Type B pancreatic cell (in vitro differentiated cells): ENCODE results near the gene PLEKHG4. TPM values are rescaled to one million over a fixed set of nuclear protein-coding genes. Genes with fewer than 3 reads are reported as not detected.
A peak's percentile ranks its signal among the peaks of the same experiment; 100 is the strongest.

Source experiments
- DNase-seq: peaks from one replicate; pipeline ENCODE4 v3.0.0; 2021; ENCODE audit warnings: mixed read lengths; ENCODE audit not compliant: unreplicated experiment; ENCODE audit errors: extremely low spot score
- H3K27ac Mint-ChIP-seq: 2 replicates; pipeline ENCODE4 v1.8.0; 2021; ENCODE audit warnings: mild to moderate bottlenecking, mixed read lengths
- H3K27me3 Mint-ChIP-seq: 2 replicates; pipeline ENCODE4 v1.8.0; 2021; ENCODE audit warnings: mixed read lengths
- H3K36me3 Mint-ChIP-seq: 2 replicates; pipeline ENCODE4 v1.8.0; 2021; ENCODE audit warnings: mixed read lengths
- H3K4me1 Mint-ChIP-seq: one replicate; pipeline ENCODE4 v1.8.0; 2021; ENCODE audit warnings: mixed read lengths; ENCODE audit not compliant: unreplicated experiment
- H3K4me3 Mint-ChIP-seq: 2 replicates; pipeline ENCODE4 v1.8.0; 2021; ENCODE audit warnings: mild to moderate bottlenecking, mixed read lengths
- H3K9me3 Mint-ChIP-seq: 2 replicates; pipeline ENCODE4 v1.8.0; 2021; ENCODE audit warnings: mixed read lengths
- CTCF ChIP-seq: fragments of 200-600 bp; sonication (generic); conservative IDR thresholded peaks from 2 replicates; pipeline ENCODE4 v1.5.0; 2021; ENCODE audit warnings: antibody characterized with exemption, mild to moderate bottlenecking
- total RNA-seq: library from RNA; stranded (reverse); gene quantifications from 2 replicates; pipeline ENCODE4 v1.2.1, GENCODE V29; 2021; ENCODE audit warnings: low replicate concordance

The PLEKHG4 gene
- total RNA-seq, 1 donor from 2014 or later, result 3.8 TPM

GRCh38 chr16:67259705-67260104, 19.6 kb upstream of the PLEKHG4 start:
- TF ChIP-seq CTCF, result no peak
- H3K4me3 Mint-ChIP-seq, result no peak overlapping the region
- DNase-seq, result no peak
- H3K36me3 Mint-ChIP-seq, result no peaks in the 10 kb centered on the region
- no peaks in the 10 kb centered on the region for H3K9me3 Mint-ChIP-seq
- peak overlapping the region; percentile 36 for H3K27ac Mint-ChIP-seq
- peaks cover 9% of the 10 kb centered on the region for H3K4me1 Mint-ChIP-seq
- H3K27me3 Mint-ChIP-seq, result peaks cover 23% of the 10 kb centered on the region

GRCh38 chr16:67260426-67261063, 18.8 kb upstream of the PLEKHG4 start:
- Mint-ChIP-seq H3K4me1 (peaks cover 9% of the 10 kb centered on the region), H3K27me3 (peaks cover 23% of the 10 kb centered on the region), H3K9me3 (no peaks in the 10 kb centered on the region), H3K27ac (no peak overlapping the region), H3K36me3 (no peaks in the 10 kb centered on the region), H3K4me3 (no peak overlapping the region)
- DNase-seq, result no peak
- peak; percentile 66 for TF ChIP-seq CTCF

DNA sequence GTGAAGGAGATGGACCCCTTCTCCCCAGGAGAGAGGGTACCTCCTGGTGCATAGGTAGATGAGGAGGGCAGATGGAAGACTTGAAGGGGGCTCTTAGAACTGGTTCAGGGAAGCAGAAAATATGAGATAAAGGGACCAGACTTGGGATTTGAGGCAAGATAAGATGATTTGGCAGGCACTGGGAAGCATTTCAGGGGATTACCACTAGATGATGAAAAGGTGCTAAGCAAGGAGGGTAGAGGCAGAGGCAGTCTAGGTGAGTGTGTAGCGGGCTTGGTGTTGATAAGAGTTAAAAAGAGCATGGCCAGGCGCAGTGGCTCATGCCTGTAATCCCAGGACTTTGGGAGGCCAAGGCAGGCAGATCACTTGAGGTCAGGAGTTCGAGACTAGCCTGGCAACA, 16.1 kb upstream of the PLEKHG4 start:
- Mint-ChIP-seq H3K36me3 (no peaks in the 10 kb centered on the region), H3K27me3 (peaks cover 21% of the 10 kb centered on the region), H3K27ac (no peak overlapping the region), H3K9me3 (no peaks in the 10 kb centered on the region), H3K4me3 (no peak overlapping the region), H3K4me1 (peaks cover 9% of the 10 kb centered on the region)
- no peak for DNase-seq
- TF ChIP-seq CTCF, result no peak

GRCh38 chr16:67264277-67264676, 15.1 kb upstream of the PLEKHG4 start:
- no peak for DNase-seq
- TF ChIP-seq CTCF, result peak; percentile 35
- peaks cover 21% of the 10 kb centered on the region for H3K27me3 Mint-ChIP-seq
- peaks cover 9% of the 10 kb centered on the region for H3K4me1 Mint-ChIP-seq
- no peaks in the 10 kb centered on the region for H3K9me3 Mint-ChIP-seq
- no peak overlapping the region for H3K4me3 Mint-ChIP-seq
- H3K27ac Mint-ChIP-seq, result no peak overlapping the region
- no peaks in the 10 kb centered on the region for H3K36me3 Mint-ChIP-seq

DNA sequence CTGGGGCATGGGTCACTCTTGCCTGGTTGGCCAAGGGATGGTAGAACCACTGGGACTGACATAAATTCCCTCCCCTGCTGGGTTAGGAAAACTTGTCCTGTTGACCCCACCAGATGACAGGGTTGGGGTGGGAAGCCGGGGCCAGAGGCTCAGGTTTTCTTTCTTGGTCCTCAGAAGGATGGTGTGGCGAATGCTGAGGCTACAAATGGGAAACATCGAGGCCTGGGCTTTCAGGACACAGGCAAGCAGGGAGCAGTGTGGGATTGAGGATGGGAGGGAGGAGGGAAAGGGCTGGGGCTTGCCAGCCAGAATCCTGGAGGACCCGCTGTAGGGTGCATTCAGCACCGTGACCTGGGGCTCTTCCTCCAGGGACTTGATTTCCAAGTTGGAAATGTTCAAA, 14.5 kb upstream of the PLEKHG4 start:
- Mint-ChIP-seq H3K9me3 (no peaks in the 10 kb centered on the region), H3K4me3 (no peak overlapping the region), H3K36me3 (no peaks in the 10 kb centered on the region), H3K27me3 (peaks cover 21% of the 10 kb centered on the region), H3K27ac (no peak overlapping the region), H3K4me1 (peaks cover 9% of the 10 kb centered on the region)
- TF ChIP-seq CTCF, result no peak
- DNase-seq, result no peak

DNA sequence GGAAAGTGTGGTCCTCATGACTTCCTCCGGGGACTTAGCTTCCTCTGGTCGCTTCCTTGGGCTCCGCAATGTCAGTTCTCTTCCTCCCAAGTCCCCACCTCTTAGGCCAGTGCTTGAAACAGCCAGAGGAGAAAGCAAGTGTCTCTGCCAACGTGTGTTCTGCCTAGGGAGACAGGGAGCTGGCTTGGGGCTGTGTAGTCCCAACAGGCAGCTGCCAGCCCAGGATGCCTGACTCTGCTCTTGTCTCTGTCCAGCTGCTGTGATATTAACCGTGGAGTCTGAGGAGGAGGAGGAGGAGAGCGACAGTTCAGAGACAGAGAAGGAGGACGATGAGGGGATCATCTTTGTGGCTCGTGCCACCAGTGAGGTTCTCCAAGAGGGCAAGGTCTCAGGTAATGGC, 13.5 kb upstream of the PLEKHG4 start:
- Mint-ChIP-seq H3K27me3 (peaks cover 18% of the 10 kb centered on the region), H3K36me3 (no peaks in the 10 kb centered on the region), H3K4me1 (peaks cover 2% of the 10 kb centered on the region), H3K9me3 (no peaks in the 10 kb centered on the region), H3K27ac (no peak overlapping the region), H3K4me3 (no peak overlapping the region)
- no peak for TF ChIP-seq CTCF
- DNase-seq, result no peak
